Muscle of leg (tissue), 11 donors: ENCODE data around the gene SCUBE1. TPM values are rescaled to one million over a fixed set of nuclear protein-coding genes. Genes with fewer than 3 reads are reported as not detected.

ENCODE experiments used
- DNase-seq: peaks from one replicate; pipeline ENCODE4 v3.0.0; 2013
- H3K27ac ChIP-seq: one replicate; pipeline ENCODE4 v1.5.1; 2013; ENCODE audit warnings: mild to moderate bottlenecking, low read length, control low read depth
- H3K27me3 ChIP-seq: one replicate; pipeline ENCODE4 v1.6.1; 2013; ENCODE audit warnings: low read length; ENCODE audit not compliant: control insufficient read depth, insufficient read depth
- H3K36me3 ChIP-seq: one replicate; pipeline ENCODE4 v1.6.1; 2013; ENCODE audit warnings: low read length; ENCODE audit not compliant: control insufficient read depth, insufficient read depth
- H3K4me1 ChIP-seq: one replicate; pipeline ENCODE4 v1.6.1; 2013; ENCODE audit warnings: low read length; ENCODE audit not compliant: control insufficient read depth, insufficient read depth
- H3K4me3 ChIP-seq: one replicate; pipeline ENCODE4 v1.5.1; 2013; ENCODE audit warnings: low read length, control low read depth
- H3K9me3 ChIP-seq: replicated peaks from 2 replicates; pipeline ENCODE4 v1.6.1; 2013; ENCODE audit warnings: low read depth, low read length; ENCODE audit not compliant: control insufficient read depth
- WGBS: methylation state at CpG from one replicate; pipeline ENCODE4 v1.1.5; 2013; ENCODE audit warnings: missing lambda C conversion rate; ENCODE audit not compliant: insufficient coverage; 5-methylcytosine and 5-hydroxymethylcytosine counted together
- polyA plus RNA-seq, 8 donors: library from polyadenylated mRNA; unstranded; fragments of 120-200 nt; gene quantifications; one replicate each; pipeline versions ENCODE4 v1.2.1 to v1.2.3, GENCODE V29; 2013; ENCODE audit warnings: inconsistent platforms in 1 of 8, low replicate concordance in 1 of 8; ENCODE audit not compliant: insufficient read length in 8 of 8, insufficient read depth in 1 of 8
- total RNA-seq: library from RNA; stranded (reverse); fragments of 120-200 nt; gene quantifications from one replicate; pipeline ENCODE4 v1.2.4, GENCODE V29; 2013

The SCUBE1 gene
- total and polyA plus RNA-seq, 9 donors, result 0.13 to 2.1 (median 0.45) TPM

DNA sequence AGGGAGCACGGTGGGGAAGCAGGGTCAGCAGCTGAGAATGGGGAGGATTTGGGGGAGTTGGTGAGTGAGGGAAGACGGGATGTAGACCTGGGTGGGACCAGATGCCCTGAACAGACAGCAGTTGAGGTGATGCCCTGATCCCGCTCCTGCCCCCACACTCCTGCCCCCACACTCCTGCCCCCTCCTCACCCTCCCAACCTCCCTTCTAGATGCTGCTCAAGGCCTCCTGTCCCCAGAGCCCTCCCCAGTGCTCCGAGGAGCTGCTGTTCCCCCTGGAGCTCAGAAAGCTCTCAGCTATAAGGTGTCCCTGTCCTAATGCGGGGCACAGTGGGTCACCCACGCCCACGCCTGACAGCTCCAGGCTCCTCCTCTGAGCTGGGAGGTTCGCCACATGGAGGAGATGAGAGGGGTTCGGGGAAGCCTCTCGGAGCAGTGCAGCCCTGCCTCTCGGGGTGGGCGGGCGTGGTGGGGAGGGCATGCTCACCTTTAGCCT is 131.2 kb downstream of the SCUBE1 start:
- WGBS, result 87% methylated on average over 8 of the region's 13 CpGs
- Histone ChIP-seq H3K4me3 (no peak overlapping the region), H3K9me3 (no peaks in the 10 kb centered on the region), H3K4me1 (peaks cover 8% of the 10 kb centered on the region), H3K27ac (no peak overlapping the region), H3K36me3 (no peaks in the 10 kb centered on the region), H3K27me3 (peaks cover 2% of the 10 kb centered on the region)
- DNase-seq, result no peak

DNA sequence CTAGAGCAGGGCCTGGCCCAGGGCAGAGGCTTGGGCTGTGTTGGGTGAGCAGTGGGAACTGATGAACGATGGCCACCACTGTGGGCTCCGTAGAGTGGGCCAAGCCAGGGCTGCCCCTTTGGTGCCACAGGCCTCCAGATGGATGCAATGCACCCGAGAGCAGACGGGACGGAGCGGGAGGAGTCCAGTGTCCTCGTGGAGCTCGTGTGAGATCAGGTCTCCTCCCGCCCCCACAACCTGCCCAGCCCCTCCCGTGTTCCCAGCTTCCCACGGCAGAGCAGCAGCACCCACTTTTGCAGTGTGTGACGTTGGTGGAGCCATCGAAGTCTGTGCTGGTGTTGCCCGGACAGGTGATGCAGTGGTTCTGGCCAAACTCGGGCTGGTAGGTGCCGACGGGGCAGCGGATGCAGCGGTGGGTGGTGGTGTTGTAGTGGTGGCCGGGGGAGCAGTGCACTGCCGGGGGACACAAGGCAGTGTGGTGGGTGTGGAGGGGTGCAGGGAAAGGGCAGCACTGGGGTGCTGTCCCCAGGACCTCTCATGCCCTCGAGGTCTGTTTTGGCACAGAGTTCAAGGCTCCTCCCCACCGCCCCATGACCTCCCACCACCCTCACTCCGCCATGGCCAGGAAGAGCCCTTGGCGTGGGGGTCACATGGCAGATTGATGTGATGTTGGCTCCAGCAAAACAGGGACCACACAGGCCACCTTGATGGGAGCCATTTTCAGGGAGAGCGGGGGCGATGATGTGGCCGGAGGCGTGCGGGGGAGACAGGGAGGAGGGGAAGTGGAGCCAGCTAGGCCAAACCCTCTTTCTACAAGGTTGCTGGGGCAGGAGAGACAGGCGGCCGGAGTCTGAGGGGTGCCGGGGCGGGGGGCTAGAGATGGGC is 132.3 kb downstream of the SCUBE1 start:
- no peaks in the 10 kb centered on the region for H3K36me3 ChIP-seq

DNA sequence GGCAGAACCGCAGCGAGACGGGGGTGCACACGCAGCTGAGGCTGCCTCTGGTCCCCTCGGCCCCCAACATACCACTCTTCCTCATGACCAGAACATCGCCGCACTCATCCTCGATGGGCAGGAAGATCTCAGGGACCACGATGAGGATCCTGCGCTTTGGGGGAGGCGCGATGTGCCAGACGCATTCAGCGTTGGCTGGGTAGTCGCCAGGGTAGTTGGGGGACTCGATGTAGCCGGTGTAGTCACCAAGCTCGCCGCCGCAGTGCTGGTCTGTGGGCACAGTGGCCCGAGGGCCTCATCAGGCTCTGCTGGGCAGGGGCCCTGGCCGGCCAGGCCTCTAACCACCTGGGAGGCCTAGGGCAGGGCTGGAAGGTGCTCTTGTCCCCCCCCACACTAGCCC is 133.2 kb downstream of the SCUBE1 start:
- Histone ChIP-seq H3K4me3 (no peak overlapping the region), H3K27me3 (peaks cover under 1% of the 10 kb centered on the region), H3K36me3 (no peaks in the 10 kb centered on the region), H3K27ac (no peak overlapping the region), H3K4me1 (peaks cover 12% of the 10 kb centered on the region), H3K9me3 (no peaks in the 10 kb centered on the region)
- 92% methylated on average over 20 of the region's 22 CpGs for WGBS
- no peak for DNase-seq

More for the DNA sequence above, 132.3 kb downstream of the SCUBE1 start:
- no peak for DNase-seq
- WGBS, result 81% methylated on average over 25 of the region's 34 CpGs
- H3K4me1 ChIP-seq, result peaks cover 12% of the 10 kb centered on the region
- no peak overlapping the region for H3K27ac ChIP-seq
- H3K9me3 ChIP-seq, result no peaks in the 10 kb centered on the region
- H3K27me3 ChIP-seq, result peaks cover 2% of the 10 kb centered on the region
- no peak overlapping the region for H3K4me3 ChIP-seq

DNA sequence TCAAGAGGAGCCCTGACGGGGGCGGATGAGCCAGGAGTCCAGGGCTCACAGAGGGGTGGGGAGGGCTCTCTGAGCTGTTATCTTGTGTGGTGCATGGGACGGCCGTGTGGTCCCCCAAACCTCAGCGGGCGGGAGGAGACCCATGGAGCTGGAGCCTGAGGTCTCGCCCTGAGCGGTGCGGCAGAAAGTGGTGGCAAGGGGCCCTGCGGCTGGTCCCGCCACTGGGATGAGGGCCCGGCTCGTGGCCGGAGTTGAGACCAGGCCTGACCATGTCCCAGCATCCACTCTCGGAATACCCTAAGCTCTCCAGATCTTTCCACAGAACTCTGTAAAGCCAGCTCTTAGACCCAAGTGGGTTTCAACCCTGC is 133.7 kb downstream of the SCUBE1 start:
- Histone ChIP-seq H3K27ac (no peak overlapping the region), H3K4me3 (no peak overlapping the region), H3K9me3 (no peaks in the 10 kb centered on the region), H3K27me3 (no peaks in the 10 kb centered on the region), H3K36me3 (no peaks in the 10 kb centered on the region), H3K4me1 (peaks cover 12% of the 10 kb centered on the region)
- DNase-seq, result no peak
- 85% methylated on average over 13 of the region's 15 CpGs for WGBS

DNA sequence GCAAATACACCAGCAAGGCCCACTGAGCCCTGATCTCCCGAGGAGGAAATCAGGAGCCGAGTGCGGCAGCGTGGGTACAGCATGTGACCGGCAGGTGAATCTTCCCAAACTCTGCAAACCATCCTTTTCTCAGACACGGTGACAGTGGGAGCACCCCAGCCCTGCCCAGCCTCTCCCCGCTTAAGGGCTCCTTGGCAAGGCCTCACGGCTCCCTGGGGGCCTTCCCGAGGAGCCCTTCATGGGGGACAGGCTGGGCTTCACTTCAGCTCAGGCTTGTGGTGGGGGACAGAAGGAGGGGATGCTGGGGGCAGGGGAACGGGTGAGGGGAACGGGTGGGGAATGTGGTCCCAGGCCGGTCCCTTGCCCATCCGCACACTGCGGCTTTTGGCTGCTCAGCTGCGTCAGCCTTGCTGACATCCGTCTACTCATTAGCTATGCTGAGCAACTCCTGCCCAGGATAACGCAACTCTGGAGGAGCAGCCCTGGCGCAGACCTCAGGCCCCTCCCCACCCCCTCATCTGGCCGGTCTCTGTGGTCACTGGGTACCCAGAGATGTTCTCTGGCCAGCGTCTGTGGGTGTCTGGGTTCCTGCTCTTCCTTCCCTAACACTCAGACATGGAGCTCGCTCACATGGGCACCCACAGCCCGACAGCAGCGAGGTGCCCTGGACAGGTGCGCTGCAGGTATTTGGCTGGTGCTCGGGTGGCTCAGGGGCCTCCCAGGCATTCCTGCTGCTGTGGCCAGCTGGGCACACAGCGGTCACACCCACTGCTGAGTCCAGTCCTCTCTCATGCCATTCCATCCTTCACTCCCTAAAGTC is 134.3 kb downstream of the SCUBE1 start:
- Histone ChIP-seq H3K4me3 (no peak overlapping the region), H3K36me3 (no peaks in the 10 kb centered on the region), H3K9me3 (no peaks in the 10 kb centered on the region), H3K27ac (no peak overlapping the region), H3K27me3 (no peaks in the 10 kb centered on the region), H3K4me1 (peaks cover 12% of the 10 kb centered on the region)
- no peak for DNase-seq
- WGBS, result 82% methylated on average over 20 of the region's 26 CpGs

DNA sequence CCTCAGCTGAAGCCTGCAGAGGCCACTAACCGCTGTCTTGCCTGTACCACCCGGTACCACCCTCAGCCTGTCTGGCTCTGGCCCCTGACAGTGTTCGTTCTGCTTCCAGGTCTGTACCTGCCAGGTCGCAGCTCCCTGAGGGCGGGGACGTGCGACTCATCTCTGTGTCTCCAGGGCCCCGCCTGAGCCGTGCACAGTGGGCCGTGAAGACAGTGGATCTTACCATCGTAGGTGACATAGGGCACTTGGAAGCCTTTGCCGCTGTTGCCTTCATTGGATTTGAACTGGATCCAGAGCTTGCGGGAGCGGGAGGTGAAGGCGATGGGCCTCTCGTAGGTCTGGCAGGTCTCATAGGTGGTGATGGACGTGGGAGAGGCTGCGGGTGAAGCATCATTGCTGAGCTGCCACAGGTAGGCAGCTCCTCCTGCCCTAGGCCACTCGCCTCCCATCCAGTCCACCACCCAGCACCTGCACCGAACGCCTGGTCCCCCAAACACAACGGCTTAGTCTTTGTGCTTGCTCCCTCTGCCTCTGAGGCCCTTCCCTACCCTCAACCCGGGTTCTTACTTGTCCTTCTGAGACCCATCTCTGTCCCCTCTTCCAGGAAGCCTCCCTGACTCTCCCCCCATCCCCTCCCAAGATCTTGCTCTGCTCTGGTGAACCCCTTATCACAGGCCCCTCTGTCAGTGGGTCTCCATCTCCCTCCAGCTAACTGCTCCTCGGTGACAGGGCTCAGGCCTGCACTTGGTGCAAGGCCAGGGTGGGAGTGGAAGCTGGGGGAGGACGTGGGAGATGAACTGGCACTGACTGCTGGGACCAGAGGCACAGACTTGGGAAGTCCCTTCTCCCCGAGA is 135.1 kb downstream of the SCUBE1 start:
- H3K27me3 ChIP-seq, result no peaks in the 10 kb centered on the region
- H3K36me3 ChIP-seq, result no peaks in the 10 kb centered on the region
- H3K4me3 ChIP-seq, result no peak overlapping the region
- H3K9me3 ChIP-seq, result no peaks in the 10 kb centered on the region
- peaks cover 14% of the 10 kb centered on the region for H3K4me1 ChIP-seq
- WGBS, result 83% methylated on average over 23 of the region's 26 CpGs
- no peak overlapping the region for H3K27ac ChIP-seq
- no peak for DNase-seq

DNA sequence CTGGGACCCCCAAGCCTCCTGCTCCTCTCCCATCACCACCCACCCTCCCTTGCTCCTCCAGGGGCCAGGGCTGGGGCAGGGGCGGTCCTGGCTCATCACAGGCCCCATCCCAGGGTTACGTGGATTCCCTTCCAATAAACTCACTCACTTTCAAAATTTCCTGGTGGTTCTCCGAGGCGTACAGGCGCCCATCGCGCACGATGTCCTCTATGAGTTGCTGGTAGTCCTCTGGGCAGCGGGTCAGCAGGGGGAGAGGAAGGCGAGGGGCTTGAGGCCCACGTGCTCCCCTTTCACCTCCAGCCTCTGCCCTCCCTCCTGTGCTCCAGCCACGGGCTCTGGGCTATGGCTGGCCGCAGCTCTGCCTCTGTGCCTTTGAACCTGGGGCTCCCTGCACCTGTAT is 135.8 kb downstream of the SCUBE1 start:
- H3K4me3 ChIP-seq, result no peak overlapping the region
- no peaks in the 10 kb centered on the region for H3K27me3 ChIP-seq
- no peaks in the 10 kb centered on the region for H3K9me3 ChIP-seq
- peaks cover 13% of the 10 kb centered on the region for H3K4me1 ChIP-seq
- DNase-seq, result no peak
- H3K27ac ChIP-seq, result no peak overlapping the region
- 91% methylated on average over 3 of the region's 13 CpGs for WGBS
- H3K36me3 ChIP-seq, result no peaks in the 10 kb centered on the region

DNA sequence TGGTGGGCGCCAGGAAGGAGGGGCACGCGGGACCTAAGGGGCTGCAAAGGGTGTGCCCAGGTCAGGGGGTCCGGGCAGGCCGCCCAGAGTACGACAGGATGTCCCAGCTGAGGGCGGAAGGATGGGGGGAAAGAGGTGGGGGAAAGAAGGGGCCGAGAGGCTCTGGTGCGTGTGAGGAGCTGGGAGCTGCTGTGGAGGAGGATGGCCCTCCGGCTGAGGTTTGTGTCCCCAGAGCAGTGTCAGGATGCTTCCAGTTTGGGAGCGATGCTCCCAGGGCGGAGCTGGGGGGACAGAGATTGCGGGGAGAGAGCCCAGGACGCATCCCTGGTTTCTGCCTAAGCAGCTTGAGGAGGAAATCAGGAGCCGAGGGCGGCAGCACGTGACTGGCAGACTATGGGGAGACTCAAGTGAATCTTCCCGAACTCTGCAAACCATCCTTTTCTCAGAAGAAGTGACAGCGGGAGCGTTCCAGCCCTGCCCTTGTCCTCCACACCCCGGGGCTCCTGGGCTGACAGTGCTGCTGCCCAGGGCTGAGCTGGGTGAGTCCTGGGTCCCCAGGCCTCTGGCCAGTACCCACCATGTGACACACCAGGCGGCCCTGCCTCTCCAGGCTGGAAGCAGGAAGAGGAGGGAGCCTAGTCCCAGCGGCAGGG is 136.5 kb downstream of the SCUBE1 start:
- Histone ChIP-seq H3K27ac (no peak overlapping the region), H3K9me3 (no peaks in the 10 kb centered on the region), H3K27me3 (no peaks in the 10 kb centered on the region), H3K36me3 (no peaks in the 10 kb centered on the region), H3K4me1 (peaks cover 13% of the 10 kb centered on the region), H3K4me3 (no peak overlapping the region)
- 56% methylated on average over 15 of the region's 23 CpGs for WGBS
- no peak for DNase-seq

DNA sequence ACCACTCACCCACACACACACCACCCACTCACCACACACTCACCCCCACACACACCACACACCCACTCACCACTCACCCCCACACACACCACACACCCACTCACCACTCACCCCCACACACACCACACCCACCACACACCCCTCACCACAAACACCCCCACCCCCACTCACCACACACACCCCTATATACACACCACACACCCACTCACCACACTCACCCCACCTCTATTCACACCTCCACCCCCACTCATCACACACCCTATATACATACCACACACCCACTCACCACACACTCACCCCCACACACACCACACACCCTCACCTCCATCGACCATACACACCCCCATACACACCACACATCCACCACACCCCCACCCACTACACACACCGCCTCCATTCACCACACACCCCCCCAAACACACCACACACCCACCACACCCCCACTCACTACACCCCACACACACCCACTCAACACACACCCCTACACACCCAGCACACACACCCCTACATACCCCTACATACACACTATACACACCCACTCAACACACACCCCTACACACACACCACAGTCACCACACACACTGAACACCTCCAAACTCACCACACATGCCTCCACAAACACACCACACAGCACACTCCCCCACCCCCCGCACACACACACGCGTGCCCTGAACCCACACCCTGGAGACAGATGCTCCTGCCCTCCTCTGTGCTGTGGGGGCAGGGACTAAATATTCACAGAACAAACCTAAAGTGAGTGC is 137.2 kb downstream of the SCUBE1 start:
- Histone ChIP-seq H3K27me3 (no peaks in the 10 kb centered on the region), H3K9me3 (no peaks in the 10 kb centered on the region), H3K36me3 (no peaks in the 10 kb centered on the region), H3K27ac (no peak overlapping the region), H3K4me1 (peaks cover 13% of the 10 kb centered on the region), H3K4me3 (no peak overlapping the region)
- 75% methylated on average over 2 of the region's 5 CpGs for WGBS
- DNase-seq, result no peak
